Right lobe of liver (tissue), 4 donors: ENCODE data around the gene DUS3L.

Experiments
- CTCF ChIP-seq, 4 donors: fragments of 200-600 bp in 3 of 4; fragments of 450-650 bp in 1 of 4; IDR thresholded peaks; one replicate each; pipeline versions ENCODE4 v1.5.1 to v1.8.0; 2016 to 2022; ENCODE audit warnings: antibody characterized with exemption in 4 of 4, mild to moderate bottlenecking in 2 of 4
- POLR2A ChIP-seq: fragments of 450-650 bp; IDR thresholded peaks from one replicate; pipeline ENCODE4 v1.6.1; 2017; ENCODE audit warnings: antibody characterized with exemption, mild to moderate bottlenecking
- donor health status: DM: no; HTN: no; CAD: no.
- donor health status: DM: no; HTN: no; CAD: no.
- donor health status: DM: no; HTN: yes; CAD: no.

GRCh38 chr19:5803441-5803751 lies 12.4 kb upstream of the DUS3L start:
- TF ChIP-seq POLR2A: no peak
- no peak for TF ChIP-seq CTCF (IDR thresholded peaks at IDR 0.05)
